DOHH2 (cell line): ENCODE results near the gene TUBB.

Experiments
- CTCF ChIP-seq: fragments of 200-600 bp; sonication (generic); IDR thresholded peaks from one replicate; pipeline ENCODE4 v1.5.1; 2014; ENCODE audit warnings: antibody characterized with exemption, mild to moderate bottlenecking, low read depth, low read length; ENCODE audit not compliant: poor library complexity, severe bottlenecking
- EZH2phosphoT487 ChIP-seq: fragments of 200-600 bp; sonication (generic); IDR thresholded peaks from 2 replicates; pipeline ENCODE4 v1.6.1; 2017; ENCODE audit warnings: borderline replicate concordance, mild to moderate bottlenecking, antibody characterized with exemption, low read length, moderate library complexity, mixed read lengths

GRCh38 chr6:30724906-30725667, 4.9 kb downstream of the TUBB start:
- TF ChIP-seq CTCF (no peak), EZH2phosphoT487 (no peak)
